ENCODE results near the gene RUNDC3A. TPM values are rescaled to one million over a fixed set of nuclear protein-coding genes. Genes with fewer than 3 reads are reported as not detected.

The RUNDC3A gene
- total and polyA plus RNA-seq, 2 of the 13 experiments (the other 11 are each of a cell fraction or from before 2014, with no cell fraction given): 0.25 TPM; not detected in 1

DNA sequence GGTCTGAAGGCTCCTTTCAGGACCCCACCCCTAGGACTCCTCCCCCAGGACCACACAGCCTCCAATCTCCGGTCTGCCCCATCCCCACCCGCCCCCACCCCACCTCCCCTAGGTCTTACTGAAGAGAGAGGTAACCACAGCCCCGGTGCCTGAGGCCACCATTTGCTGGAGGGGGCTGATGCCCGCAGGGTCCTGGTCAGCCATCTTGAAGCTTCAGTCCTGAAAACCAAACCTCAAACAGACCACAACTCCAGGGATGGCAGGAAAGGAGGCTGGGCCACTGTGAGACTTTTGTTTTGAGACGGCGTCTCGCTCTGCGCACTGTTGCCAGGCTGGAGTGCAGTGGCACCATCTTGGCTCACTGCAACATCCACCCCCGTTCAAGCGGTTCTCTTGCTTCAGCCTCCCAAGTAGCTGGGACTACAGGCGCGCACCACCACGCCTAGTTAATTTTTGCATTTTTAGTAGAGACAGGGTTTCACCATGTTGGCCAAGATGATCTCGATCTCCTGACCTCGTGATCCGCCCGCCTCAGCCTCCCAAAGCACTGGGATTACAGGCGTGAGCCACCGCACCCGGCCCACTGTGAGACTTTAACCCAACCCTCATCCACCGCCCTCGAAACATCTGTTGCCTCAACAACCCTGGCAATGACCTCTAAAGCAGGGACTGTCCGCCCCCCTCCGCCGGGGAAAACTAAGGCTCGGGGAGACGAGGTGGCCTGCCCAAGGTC lies 15.1 kb downstream of the RUNDC3A start (continued):
- TF ChIP-seq ZBED4 (CRISPR knock-in tag; IDR thresholded peaks at IDR 0.05; ENCODE audit: borderline replicate concordance) (no peak), KAT7 (CRISPR knock-in tag; IDR thresholded peaks at IDR 0.05; ENCODE audit: borderline replicate concordance) (peak; percentile 20), ZMAT5 (CRISPR knock-in tag; IDR thresholded peaks at IDR 0.05; ENCODE audit: borderline replicate concordance, low read depth) (no peak), BRCA1 (CRISPR knock-in tag; IDR thresholded peaks at IDR 0.05) (no peak), IKZF1 (IDR thresholded peaks at IDR 0.05) (no peak), HBP1 (CRISPR knock-in tag; IDR thresholded peaks at IDR 0.05; ENCODE audit: low read depth) (no peak), FOXM1 (CRISPR knock-in tag; IDR thresholded peaks at IDR 0.05) (no peak), ZNF792 (CRISPR knock-in tag; IDR thresholded peaks at IDR 0.05) (no peak), ZNF720 (CRISPR knock-in tag; IDR thresholded peaks at IDR 0.05) (no peak), HIVEP1 (CRISPR knock-in tag; IDR thresholded peaks at IDR 0.05) (no peak), ATF7-NPFF (CRISPR knock-in tag; IDR thresholded peaks at IDR 0.05; ENCODE audit: low read depth) (no peak; the same call in 1 of the 2 replicates), EP300 (IDR thresholded peaks at IDR 0.05; ENCODE audit: low read depth in 2 of 2, low read length in 2 of 2) (no peak), EP300 (CRISPR knock-in tag; IDR thresholded peaks at IDR 0.05; ENCODE audit: borderline replicate concordance) (no peak), CREBL2 (CRISPR knock-in tag; IDR thresholded peaks at IDR 0.05; ENCODE audit: borderline replicate concordance) (no peak), LCORL (IDR thresholded peaks at IDR 0.05) (no peak), LCORL (CRISPR knock-in tag; IDR thresholded peaks at IDR 0.05) (no peak)
- TF ChIP-seq, protein P1, sequence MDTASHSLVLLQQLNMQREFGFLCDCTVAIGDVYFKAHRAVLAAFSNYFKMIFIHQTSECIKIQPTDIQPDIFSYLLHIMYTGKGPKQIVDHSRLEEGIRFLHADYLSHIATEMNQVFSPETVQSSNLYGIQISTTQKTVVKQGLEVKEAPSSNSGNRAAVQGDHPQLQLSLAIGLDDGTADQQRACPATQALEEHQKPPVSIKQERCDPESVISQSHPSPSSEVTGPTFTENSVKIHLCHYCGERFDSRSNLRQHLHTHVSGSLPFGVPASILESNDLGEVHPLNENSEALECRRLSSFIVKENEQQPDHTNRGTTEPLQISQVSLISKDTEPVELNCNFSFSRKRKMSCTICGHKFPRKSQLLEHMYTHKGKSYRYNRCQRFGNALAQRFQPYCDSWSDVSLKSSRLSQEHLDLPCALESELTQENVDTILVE (CRISPR knock-in tag; IDR thresholded peaks at IDR 0.05): no peak
- TF ChIP-seq, protein P2, sequence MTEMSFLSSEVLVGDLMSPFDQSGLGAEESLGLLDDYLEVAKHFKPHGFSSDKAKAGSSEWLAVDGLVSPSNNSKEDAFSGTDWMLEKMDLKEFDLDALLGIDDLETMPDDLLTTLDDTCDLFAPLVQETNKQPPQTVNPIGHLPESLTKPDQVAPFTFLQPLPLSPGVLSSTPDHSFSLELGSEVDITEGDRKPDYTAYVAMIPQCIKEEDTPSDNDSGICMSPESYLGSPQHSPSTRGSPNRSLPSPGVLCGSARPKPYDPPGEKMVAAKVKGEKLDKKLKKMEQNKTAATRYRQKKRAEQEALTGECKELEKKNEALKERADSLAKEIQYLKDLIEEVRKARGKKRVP (CRISPR knock-in tag; IDR thresholded peaks at IDR 0.05): peak in 1 of 2 experiments; percentile 47; a peak in 1 of 4 replicates
- TF ChIP-seq, protein P3, sequence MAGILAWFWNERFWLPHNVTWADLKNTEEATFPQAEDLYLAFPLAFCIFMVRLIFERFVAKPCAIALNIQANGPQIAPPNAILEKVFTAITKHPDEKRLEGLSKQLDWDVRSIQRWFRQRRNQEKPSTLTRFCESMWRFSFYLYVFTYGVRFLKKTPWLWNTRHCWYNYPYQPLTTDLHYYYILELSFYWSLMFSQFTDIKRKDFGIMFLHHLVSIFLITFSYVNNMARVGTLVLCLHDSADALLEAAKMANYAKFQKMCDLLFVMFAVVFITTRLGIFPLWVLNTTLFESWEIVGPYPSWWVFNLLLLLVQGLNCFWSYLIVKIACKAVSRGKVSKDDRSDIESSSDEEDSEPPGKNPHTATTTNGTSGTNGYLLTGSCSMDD (CRISPR knock-in tag; IDR thresholded peaks at IDR 0.05): no peak
- TF ChIP-seq, protein P4, sequence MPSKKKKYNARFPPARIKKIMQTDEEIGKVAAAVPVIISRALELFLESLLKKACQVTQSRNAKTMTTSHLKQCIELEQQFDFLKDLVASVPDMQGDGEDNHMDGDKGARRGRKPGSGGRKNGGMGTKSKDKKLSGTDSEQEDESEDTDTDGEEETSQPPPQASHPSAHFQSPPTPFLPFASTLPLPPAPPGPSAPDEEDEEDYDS (CRISPR knock-in tag; IDR thresholded peaks at IDR 0.05): no peak
